Spleen (tissue), 7 donors: Measurements from ENCODE around the gene SPATS2.

Source experiments
- CTCF ChIP-seq, 11 experiments: fragments of 200-600 bp in 7 of 11; fragments of 450-650 bp in 4 of 11; sonication (generic) in 4 of 11; IDR thresholded peaks in 8 of 11; conservative IDR thresholded peaks in 3 of 11; 1 replicate in 7 of 11; 2 replicates in 4 of 11; pipeline versions ENCODE4 v1.4.0 to v1.8.0; 2016 to 2021; ENCODE audit warnings: antibody characterized with exemption in 11 of 11, inconsistent platforms in 4 of 11, mild to moderate bottlenecking in 1 of 11
- POLR2A ChIP-seq, 3 donors: fragments of 450-650 bp; IDR thresholded peaks; one replicate each; pipeline ENCODE4 v1.5.1; 2017; ENCODE audit warnings: antibody characterized with exemption in 3 of 3, mild to moderate bottlenecking in 1 of 3
- POLR2AphosphoS5 ChIP-seq, 3 donors: sonication (generic); formaldehyde crosslinking; IDR thresholded peaks; one replicate each; pipeline ENCODE4 v1.5.1; 2017; ENCODE audit warnings: antibody characterized with exemption in 3 of 3
- donor health status: DM: no; HTN: no; CAD: no; lungs with moderate emphysema.
- donor health status: DM: no; HTN: no; CAD: no.
- donor health status: DM: no; HTN: no; CAD: no.

- TF ChIP-seq CTCF (IDR thresholded peaks at IDR 0.05 in 8 of 11, conservative IDR thresholded peaks at IDR 0.05 in 3 of 11), result no peak
- TF ChIP-seq POLR2A (IDR thresholded peaks at IDR 0.05), result no peak
- no peak for TF ChIP-seq POLR2AphosphoS5 (IDR thresholded peaks at IDR 0.05)
Observed at GRCh38 chr12:49496417-49497360, 129.4 kb downstream of the SPATS2 start.
